ENCODE measurements around the gene BEGAIN. TPM values are rescaled to one million over a fixed set of nuclear protein-coding genes. Genes with fewer than 3 reads are reported as not detected.

Gene BEGAIN
- total and polyA plus RNA-seq, 2 of the 8 experiments (the other 6 are each of a cell fraction or from before 2014, with no cell fraction given), result 2.9 to 3.0 TPM

DNA sequence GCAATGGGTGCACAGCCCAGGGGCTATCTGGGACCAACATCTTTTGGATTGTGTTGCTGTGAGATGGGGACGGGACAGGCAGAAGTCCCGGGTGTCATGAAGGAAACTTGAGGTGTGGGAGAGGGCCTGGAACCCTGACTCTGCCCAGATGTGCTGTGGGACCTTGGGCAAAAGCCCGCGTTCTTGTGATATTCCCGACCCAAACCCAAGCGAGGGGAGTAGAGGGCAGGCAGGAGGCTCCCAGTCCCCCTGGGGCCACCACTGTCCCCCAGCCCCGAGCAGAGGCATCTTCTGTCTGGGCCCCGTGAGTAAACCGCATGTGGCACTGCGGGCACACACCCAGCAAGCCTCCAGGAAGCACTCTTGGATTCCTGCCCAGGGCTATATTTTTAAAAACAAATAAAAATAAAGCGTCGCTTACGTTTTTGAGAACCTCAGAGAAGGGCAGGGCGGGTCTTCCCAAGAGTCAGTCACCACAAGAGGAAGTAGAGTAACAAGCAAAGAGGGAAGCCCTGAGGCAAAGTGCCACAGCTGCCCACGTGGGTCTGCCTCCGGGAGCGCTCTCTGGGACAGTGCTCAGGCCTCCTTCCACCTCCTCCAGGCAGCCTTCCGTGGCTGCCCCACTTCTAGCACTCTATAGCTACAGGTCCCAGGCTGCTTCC, 39.5 kb downstream of the BEGAIN start (continued):
- TF ChIP-seq TAF1 (IDR thresholded peaks at IDR 0.05; ENCODE audit: low read depth, low read length), result no peak
- no peak for TF ChIP-seq BRCA1 (IDR thresholded peaks at IDR 0.05; ENCODE audit: low read depth, low read length)
- TF ChIP-seq JUND (IDR thresholded peaks at IDR 0.05; ENCODE audit: low read length), result no peak
- no peak for TF ChIP-seq KDM5A (IDR thresholded peaks at IDR 0.05; ENCODE audit: low read length)
- TF ChIP-seq POLR2A (IDR thresholded peaks at IDR 0.05; ENCODE audit: control extremely low read depth in 1 of 2, low read depth in 2 of 2, low read length in 2 of 2), result no peak
- no peak for TF ChIP-seq EZH2 (IDR thresholded peaks at IDR 0.05; ENCODE audit: low read depth, low read length, severe bottlenecking)
- TF ChIP-seq EP300 (IDR thresholded peaks at IDR 0.05; ENCODE audit: borderline replicate concordance in 1 of 2, low read depth in 2 of 2, low read length in 2 of 2), result no peak
- TF ChIP-seq NRF1 (IDR thresholded peaks at IDR 0.05; ENCODE audit: low read depth, low read length), result no peak

Data from H1 (cell line).